Lower lobe of right lung (tissue), 2 donors: Measurements from ENCODE around the gene PCIF1. TPM values are rescaled to one million over a fixed set of nuclear protein-coding genes. Genes with fewer than 3 reads are reported as not detected.

ENCODE experiments used
- ATAC-seq, 2 donors: fragments of 200-7000 bp; cut with Tn5 transposase; one replicate each; pipeline ENCODE4 v1.9.1; 2020 to 2022; ENCODE audit warnings: mild to moderate bottlenecking in 2 of 2, moderate library complexity in 2 of 2
- DNase-seq: peaks from one replicate; pipeline ENCODE4 v3.0.0-alpha.2; 2020
- H3K27ac ChIP-seq: fragments of 200-600 bp; one replicate; pipeline ENCODE4 v1.8.0; 2022
- H3K27me3 ChIP-seq: fragments of 200-600 bp; one replicate; pipeline ENCODE4 v1.8.0; 2022; ENCODE audit warnings: low read depth
- H3K36me3 ChIP-seq: fragments of 200-600 bp; one replicate; pipeline ENCODE4 v1.8.0; 2022; ENCODE audit warnings: mild to moderate bottlenecking
- H3K4me1 ChIP-seq: fragments of 200-600 bp; one replicate; pipeline ENCODE4 v1.8.0; 2022
- H3K4me3 ChIP-seq: fragments of 200-600 bp; one replicate; pipeline ENCODE4 v1.8.0; 2022; ENCODE audit warnings: mild to moderate bottlenecking
- H3K9me3 ChIP-seq: fragments of 200-600 bp; one replicate; pipeline ENCODE4 v1.8.0; 2022
- intact Hi-C: fragments of 100-400 bp; cut with DNase I; formaldehyde crosslinking; loops from one replicate; pipeline ENCODE4 v1.11.0; 2022
- total RNA-seq: library from RNA; stranded (reverse); fragmentation: NEBNext Ultra II Directional; extraction: Animal tissue kit (Norgen Biotek cat#: 25700); gene quantifications from one replicate; pipeline ENCODE4 v1.2.1, GENCODE V29; 2021
- TF ChIP-seq, protein P1 (sequence below): fragments of 200-600 bp; IDR thresholded peaks from one replicate; pipeline ENCODE4 v1.8.0; 2022; ENCODE audit warnings: antibody characterized with exemption, mild to moderate bottlenecking
- donor health status: DM: no; HTN: yes; CAD: no; lungs with severe emphysema.

PCIF1 gene
- total RNA-seq, 1 donor from 2014 or later, result 34.7 TPM

DNA sequence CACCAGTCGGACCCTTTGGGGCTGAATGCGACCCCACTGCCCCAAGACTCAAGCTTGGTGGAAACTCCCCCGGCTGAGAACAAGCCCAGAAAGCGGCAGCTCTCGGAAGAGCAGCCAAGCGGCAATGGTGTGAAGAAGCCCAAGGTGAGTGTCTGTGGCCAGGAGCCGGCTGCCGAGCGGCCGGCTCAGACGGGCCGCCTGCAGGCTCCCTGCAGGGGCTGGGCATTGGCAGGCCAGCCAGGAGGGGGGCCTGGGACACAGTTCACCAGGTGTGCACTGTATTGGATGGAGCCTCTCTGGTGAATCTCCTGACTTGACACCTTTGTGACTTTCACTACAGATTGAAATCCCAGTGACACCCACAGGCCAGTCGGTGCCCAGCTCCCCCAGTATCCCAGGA lies 6.0 kb downstream of the PCIF1 start:
- Histone ChIP-seq H3K27me3 (no peaks in the 10 kb centered on the region), H3K36me3 (peaks cover 83% of the 10 kb centered on the region), H3K9me3 (no peaks in the 10 kb centered on the region), H3K4me3 (no peak overlapping the region), H3K4me1 (peaks cover 17% of the 10 kb centered on the region), H3K27ac (no peak overlapping the region)
- ATAC-seq (no peak), DNase-seq (no peak)
- intact Hi-C loops, result no loop called here
- TF ChIP-seq, protein P1, sequence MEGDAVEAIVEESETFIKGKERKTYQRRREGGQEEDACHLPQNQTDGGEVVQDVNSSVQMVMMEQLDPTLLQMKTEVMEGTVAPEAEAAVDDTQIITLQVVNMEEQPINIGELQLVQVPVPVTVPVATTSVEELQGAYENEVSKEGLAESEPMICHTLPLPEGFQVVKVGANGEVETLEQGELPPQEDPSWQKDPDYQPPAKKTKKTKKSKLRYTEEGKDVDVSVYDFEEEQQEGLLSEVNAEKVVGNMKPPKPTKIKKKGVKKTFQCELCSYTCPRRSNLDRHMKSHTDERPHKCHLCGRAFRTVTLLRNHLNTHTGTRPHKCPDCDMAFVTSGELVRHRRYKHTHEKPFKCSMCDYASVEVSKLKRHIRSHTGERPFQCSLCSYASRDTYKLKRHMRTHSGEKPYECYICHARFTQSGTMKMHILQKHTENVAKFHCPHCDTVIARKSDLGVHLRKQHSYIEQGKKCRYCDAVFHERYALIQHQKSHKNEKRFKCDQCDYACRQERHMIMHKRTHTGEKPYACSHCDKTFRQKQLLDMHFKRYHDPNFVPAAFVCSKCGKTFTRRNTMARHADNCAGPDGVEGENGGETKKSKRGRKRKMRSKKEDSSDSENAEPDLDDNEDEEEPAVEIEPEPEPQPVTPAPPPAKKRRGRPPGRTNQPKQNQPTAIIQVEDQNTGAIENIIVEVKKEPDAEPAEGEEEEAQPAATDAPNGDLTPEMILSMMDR, result no peak

DNA sequence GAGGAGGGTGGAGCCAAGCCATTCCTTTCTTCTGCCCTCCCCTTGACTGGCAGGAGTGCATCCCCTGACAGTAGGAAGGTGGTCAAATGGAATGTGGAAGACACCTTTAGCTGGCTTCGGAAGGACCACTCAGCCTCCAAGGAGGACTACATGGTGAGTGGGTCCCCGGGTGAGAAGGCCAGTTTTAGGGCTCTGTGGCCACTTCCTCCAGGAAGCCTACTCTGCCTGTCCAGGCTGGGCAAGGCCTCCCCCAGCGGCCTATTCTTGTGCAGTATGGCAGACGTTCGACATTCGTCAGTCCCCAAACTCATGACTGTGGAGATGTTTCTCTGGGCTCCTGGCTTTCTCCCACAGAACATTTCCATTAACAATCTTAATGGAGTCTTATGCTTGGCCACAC lies 9.1 kb downstream of the PCIF1 start:
- DNase-seq (no peak), ATAC-seq (no peak)
- TF ChIP-seq, protein P1, result no peak
- Histone ChIP-seq H3K9me3 (no peaks in the 10 kb centered on the region), H3K27ac (no peak overlapping the region), H3K4me1 (peaks cover 17% of the 10 kb centered on the region), H3K36me3 (peaks cover 100% of the 10 kb centered on the region), H3K4me3 (no peak overlapping the region), H3K27me3 (no peaks in the 10 kb centered on the region)
- intact Hi-C loops, result no loop called here

DNA sequence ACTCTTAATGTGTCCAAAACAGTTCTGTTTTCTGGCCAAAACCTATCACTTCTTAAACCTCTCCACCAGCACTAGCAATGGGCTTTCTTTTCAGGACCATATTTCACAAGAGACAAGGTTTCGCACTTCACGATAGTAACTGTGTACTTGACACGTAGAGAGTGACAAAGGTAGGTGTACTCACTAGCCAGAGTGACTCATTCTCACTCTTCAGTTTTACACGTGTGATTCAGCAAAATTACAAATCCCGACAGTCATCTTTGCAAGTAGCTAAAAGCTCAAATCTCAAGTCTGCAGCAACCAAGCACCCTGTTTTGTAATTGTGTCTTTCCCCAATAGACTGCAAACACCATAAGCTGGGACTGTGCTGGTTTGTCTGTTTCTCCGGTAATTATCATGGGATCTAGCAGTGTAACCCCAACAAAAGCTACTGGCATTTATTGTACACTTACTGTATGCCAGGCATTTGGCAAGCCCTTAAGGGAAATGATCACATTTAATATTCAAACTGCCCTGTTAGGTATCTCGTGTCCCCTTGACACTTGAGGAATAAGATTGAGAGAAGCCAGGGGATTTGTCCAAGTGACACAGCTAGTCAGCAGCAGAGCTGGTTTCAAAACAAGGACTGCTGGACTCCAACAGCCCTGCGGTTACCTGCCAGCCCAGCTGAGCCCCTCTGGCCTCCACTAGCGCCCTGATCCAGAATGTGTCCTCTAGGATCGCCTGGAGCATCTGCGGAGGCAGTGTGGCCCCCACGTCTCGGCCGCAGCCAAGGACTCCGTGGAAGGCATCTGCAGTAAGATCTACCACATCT lies 9.9 kb downstream of the PCIF1 start:
- Histone ChIP-seq H3K4me1 (peaks cover 17% of the 10 kb centered on the region), H3K27ac (no peak overlapping the region), H3K9me3 (no peaks in the 10 kb centered on the region), H3K36me3 (peaks cover 100% of the 10 kb centered on the region), H3K4me3 (no peak overlapping the region), H3K27me3 (no peaks in the 10 kb centered on the region)
- ATAC-seq, result no peak
- TF ChIP-seq, protein P1, result no peak
- intact Hi-C loops, result no loop called here
- no peak for DNase-seq

DNA sequence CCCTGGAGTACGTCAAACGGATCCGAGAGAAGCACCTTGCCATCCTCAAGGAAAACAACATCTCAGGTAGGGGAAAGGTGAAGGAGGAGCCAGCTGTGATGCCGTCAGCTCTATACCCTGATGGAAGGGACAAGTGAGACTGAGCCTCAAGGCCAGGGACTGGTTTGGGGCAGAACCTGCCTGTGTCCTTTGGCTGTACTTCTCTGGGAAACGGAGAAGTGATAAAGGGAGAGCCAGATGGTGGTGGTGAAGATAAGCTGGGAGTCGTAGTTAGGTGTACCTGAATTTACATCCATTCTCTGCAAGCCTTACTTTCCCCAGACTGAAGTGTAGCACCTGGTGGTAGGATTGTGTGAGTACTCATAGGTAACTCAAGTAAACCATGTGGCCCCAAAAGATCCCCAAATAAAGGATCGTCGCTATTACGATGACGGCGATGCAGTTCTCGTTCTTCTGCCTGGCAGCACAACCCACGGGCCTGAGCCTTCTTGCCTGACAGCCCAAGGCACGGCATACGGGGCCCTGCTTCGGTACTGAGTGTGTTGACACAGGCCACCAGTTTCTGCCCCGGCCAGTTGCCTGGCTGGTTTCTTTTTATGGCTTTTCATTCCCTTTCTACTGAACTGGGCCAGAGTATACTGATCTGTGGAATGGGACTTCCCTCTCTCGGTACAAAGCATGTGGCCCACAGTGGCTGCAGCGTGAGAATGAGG lies 10.6 kb downstream of the PCIF1 start:
- no peak overlapping the region for H3K27ac ChIP-seq
- ATAC-seq (no peak), DNase-seq (no peak)
- intact Hi-C loops, result no loop called here
- TF ChIP-seq, protein P1, result no peak
- H3K4me1 ChIP-seq, result peaks cover 17% of the 10 kb centered on the region
- no peaks in the 10 kb centered on the region for H3K9me3 ChIP-seq
- no peaks in the 10 kb centered on the region for H3K27me3 ChIP-seq
- H3K4me3 ChIP-seq, result no peak overlapping the region
- H3K36me3 ChIP-seq, result peaks cover 100% of the 10 kb centered on the region

DNA sequence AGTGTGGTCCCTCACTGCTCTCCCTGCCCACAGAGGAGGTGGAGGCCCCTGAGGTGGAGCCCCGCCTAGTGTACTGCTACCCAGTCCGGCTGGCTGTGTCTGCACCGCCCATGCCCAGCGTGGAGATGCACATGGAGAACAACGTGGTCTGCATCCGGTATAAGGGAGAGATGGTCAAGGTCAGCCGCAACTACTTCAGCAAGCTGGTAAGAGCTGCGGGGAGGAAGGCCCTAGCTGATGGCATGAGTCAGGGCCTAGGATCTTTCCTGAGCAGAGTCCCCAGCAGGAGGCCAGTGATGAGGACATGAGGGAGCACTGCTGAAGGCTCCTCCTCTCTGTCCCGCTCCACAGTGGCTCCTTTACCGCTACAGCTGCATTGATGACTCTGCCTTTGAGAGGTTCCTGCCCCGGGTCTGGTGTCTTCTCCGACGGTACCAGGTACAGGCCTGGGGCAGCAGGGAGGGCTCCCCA lies 11.2 kb downstream of the PCIF1 start:
- intact Hi-C loops, result no loop called here
- peak in 1 of 2 donors; percentile 5 for ATAC-seq
- TF ChIP-seq, protein P1, result no peak

More for the DNA sequence above, 11.2 kb downstream of the PCIF1 start:
- DNase-seq, result no peak
- H3K27ac ChIP-seq, result peak overlapping the region; percentile 10
- H3K4me3 ChIP-seq, result no peak overlapping the region
- peaks cover 17% of the 10 kb centered on the region for H3K4me1 ChIP-seq
- peaks cover 100% of the 10 kb centered on the region for H3K36me3 ChIP-seq
- H3K9me3 ChIP-seq, result no peaks in the 10 kb centered on the region
- H3K27me3 ChIP-seq, result no peaks in the 10 kb centered on the region
